ENCODE measurements around the gene DSC1.
"Not testable (repeated sequence)": the region's sequence is repeated elsewhere in the genome, so short reads cannot be mapped to it uniquely, and the experiment has no call there.

Gene DSC1

DNA sequence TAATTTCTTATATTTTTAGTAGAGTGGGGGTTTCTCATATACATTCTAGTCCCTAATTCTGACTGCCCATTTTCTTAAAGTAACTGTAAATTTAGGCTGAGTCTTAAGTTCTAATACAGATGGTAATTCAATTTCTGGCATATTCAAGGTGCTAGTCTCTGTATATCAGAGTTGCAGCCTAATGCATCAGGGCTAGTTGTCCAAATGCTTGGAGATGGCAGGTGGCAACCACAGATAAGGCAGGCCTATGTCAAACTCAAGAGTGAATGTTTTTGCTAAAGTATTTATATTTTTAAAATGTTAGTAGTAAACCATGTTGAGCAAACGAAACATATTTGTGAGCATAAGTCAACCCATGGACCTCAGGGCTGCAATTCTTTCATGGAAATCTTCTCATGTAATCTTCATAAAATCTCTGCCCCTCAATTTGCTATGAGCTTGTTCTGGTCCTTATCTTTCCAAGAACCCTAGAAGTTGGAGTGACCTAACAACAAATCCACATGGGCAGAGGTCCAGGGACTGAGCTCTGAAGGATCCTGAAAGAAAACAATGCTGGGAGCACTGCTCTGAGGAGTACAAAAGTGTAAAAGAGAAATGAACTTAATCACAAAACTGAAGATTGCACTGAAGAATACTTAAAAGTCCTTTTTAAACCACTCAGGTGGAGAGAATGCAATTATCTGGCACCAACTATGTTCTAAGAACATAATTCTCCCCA, 33.1 kb downstream of the DSC1 start:
- Histone ChIP-seq H3K4me1 (ENCODE audit: insufficient read depth, low read length, severe bottlenecking) (no peaks in the 10 kb centered on the region), H3K9ac (ENCODE audit: low read length) (no peak overlapping the region), H3K9me3 (ENCODE audit: low read length) (no peaks in the 10 kb centered on the region), H3F3A (ENCODE audit: insufficient read depth, low read length) (no peaks in the 10 kb centered on the region), H4K20me1 (ENCODE audit: insufficient read depth, low read length) (no peaks in the 10 kb centered on the region), H3K79me2 (ENCODE audit: insufficient read depth, low read length) (no peaks in the 10 kb centered on the region), H2AFZ (ENCODE audit: low read length) (no peak overlapping the region), H3K27me3 (ENCODE audit: insufficient read depth, low read length) (no peaks in the 10 kb centered on the region), H3K36me3 (ENCODE audit: insufficient read depth, low read length) (no peaks in the 10 kb centered on the region), H3K27ac (ENCODE audit: low read depth, low read length, poor library complexity, severe bottlenecking) (no peak overlapping the region), H3K4me3 (ENCODE audit: low read depth, low read length, poor library complexity, severe bottlenecking) (no peak overlapping the region), H3K4me2 (ENCODE audit: low read length) (no peak overlapping the region), H3K9me2 (ENCODE audit: low read depth, low read length) (no peaks in the 10 kb centered on the region)
- TF ChIP-seq, protein P1, sequence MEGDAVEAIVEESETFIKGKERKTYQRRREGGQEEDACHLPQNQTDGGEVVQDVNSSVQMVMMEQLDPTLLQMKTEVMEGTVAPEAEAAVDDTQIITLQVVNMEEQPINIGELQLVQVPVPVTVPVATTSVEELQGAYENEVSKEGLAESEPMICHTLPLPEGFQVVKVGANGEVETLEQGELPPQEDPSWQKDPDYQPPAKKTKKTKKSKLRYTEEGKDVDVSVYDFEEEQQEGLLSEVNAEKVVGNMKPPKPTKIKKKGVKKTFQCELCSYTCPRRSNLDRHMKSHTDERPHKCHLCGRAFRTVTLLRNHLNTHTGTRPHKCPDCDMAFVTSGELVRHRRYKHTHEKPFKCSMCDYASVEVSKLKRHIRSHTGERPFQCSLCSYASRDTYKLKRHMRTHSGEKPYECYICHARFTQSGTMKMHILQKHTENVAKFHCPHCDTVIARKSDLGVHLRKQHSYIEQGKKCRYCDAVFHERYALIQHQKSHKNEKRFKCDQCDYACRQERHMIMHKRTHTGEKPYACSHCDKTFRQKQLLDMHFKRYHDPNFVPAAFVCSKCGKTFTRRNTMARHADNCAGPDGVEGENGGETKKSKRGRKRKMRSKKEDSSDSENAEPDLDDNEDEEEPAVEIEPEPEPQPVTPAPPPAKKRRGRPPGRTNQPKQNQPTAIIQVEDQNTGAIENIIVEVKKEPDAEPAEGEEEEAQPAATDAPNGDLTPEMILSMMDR (IDR thresholded peaks at IDR 0.05; ENCODE audit: low read length), result no peak
- TF ChIP-seq EZH2 (IDR thresholded peaks at IDR 0.05; ENCODE audit: borderline replicate concordance, low read length), result no peak

DNA sequence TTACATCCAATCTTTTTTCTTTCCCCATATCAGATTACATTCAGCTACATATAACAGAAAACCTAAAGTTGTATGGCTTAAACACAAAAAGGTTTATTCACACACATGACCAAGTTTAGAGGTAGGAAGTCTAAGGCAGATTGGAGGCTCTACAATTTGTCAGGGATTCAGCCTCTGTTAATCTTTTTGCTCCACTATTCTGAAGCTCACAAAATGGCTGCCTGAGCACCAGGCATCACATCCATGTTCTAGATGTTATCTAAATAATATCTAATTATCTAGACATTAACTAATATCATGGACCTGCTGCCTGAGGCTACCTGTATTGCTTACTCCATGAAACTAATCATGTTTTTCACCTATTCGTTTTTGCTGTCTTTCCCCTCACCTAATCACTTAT, 36.8 kb downstream of the DSC1 start:
- Histone ChIP-seq H3K9me2 (ENCODE audit: low read depth, low read length) (no peaks in the 10 kb centered on the region), H3K4me1 (ENCODE audit: insufficient read depth, low read length, severe bottlenecking) (no peaks in the 10 kb centered on the region), H3K27ac (ENCODE audit: low read depth, low read length, poor library complexity, severe bottlenecking) (no peak overlapping the region), H2AFZ (ENCODE audit: low read length) (no peak overlapping the region), H3K27me3 (ENCODE audit: insufficient read depth, low read length) (no peaks in the 10 kb centered on the region), H3K9ac (ENCODE audit: low read length) (no peak overlapping the region), H3K9me3 (ENCODE audit: low read length) (no peaks in the 10 kb centered on the region), H3K4me3 (ENCODE audit: low read depth, low read length, poor library complexity, severe bottlenecking) (no peak overlapping the region), H4K20me1 (ENCODE audit: insufficient read depth, low read length) (no peaks in the 10 kb centered on the region), H3K4me2 (ENCODE audit: low read length) (no peak overlapping the region), H3K79me2 (ENCODE audit: insufficient read depth, low read length) (no peaks in the 10 kb centered on the region), H3F3A (ENCODE audit: insufficient read depth, low read length) (no peaks in the 10 kb centered on the region), H3K36me3 (ENCODE audit: insufficient read depth, low read length) (no peaks in the 10 kb centered on the region)
- no peak for TF ChIP-seq EZH2 (IDR thresholded peaks at IDR 0.05; ENCODE audit: borderline replicate concordance, low read length)
- TF ChIP-seq, protein P1 (IDR thresholded peaks at IDR 0.05; ENCODE audit: low read length), result no peak

DNA sequence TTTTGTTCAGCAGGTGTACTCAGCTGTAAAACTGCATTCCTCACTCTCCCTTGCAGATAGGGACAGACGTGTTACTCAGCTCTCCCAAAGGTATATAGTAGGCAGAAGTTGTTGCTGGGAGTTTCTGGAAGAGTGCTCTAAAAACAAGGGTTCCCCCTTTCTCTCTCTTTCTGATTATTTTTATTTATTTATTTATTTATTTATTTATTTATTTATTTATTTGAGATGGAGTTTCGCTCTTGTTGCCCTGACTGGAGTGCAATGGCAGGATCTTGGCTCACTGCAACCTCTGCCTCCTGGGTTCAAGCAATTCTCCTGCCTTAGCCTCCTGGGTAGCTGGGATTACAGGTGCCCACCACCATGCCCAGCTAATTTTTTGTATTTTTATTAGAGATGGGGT, 39.5 kb downstream of the DSC1 start:
- not testable (repeated sequence) for H3K9ac ChIP-seq (ENCODE audit: low read length)

DNA sequence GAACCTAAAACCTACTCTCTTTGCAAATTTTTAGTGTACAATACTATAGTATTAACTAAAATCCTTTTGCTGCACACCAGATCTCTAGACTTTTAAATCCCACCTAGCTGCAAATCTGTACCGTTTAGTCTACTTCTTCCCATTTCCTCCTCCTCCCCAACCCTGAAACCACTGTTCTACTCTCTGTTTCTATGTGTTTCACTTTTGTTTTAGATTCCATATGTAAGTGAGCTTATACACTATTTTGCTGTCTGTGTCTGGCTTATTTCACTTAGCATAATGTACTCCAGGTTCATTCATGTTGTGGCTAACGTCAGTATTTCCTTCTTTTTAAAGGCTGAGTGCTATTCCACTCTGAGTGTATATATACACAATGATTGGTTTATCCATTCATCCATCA, 42.1 kb downstream of the DSC1 start:
- no peaks in the 10 kb centered on the region for H3F3A ChIP-seq (ENCODE audit: insufficient read depth, low read length)
- H3K9me2 ChIP-seq (ENCODE audit: low read depth, low read length), result no peaks in the 10 kb centered on the region
- no peaks in the 10 kb centered on the region for H3K9me3 ChIP-seq (ENCODE audit: low read length)
- no peak overlapping the region for H3K27ac ChIP-seq (ENCODE audit: low read depth, low read length, poor library complexity, severe bottlenecking)
- no peak overlapping the region for H3K4me3 ChIP-seq (ENCODE audit: low read depth, low read length, poor library complexity, severe bottlenecking)
- TF ChIP-seq, protein P1 (IDR thresholded peaks at IDR 0.05; ENCODE audit: low read length), result no peak
- TF ChIP-seq EZH2 (IDR thresholded peaks at IDR 0.05; ENCODE audit: borderline replicate concordance, low read length), result no peak
- no peak overlapping the region for H3K4me2 ChIP-seq (ENCODE audit: low read length)
- H3K9ac ChIP-seq (ENCODE audit: low read length), result no peak overlapping the region
- no peak overlapping the region for H2AFZ ChIP-seq (ENCODE audit: low read length)
- no peaks in the 10 kb centered on the region for H4K20me1 ChIP-seq (ENCODE audit: insufficient read depth, low read length)
- no peaks in the 10 kb centered on the region for H3K36me3 ChIP-seq (ENCODE audit: insufficient read depth, low read length)
- no peaks in the 10 kb centered on the region for H3K27me3 ChIP-seq (ENCODE audit: insufficient read depth, low read length)
- no peaks in the 10 kb centered on the region for H3K79me2 ChIP-seq (ENCODE audit: insufficient read depth, low read length)
- H3K4me1 ChIP-seq (ENCODE audit: insufficient read depth, low read length, severe bottlenecking), result no peaks in the 10 kb centered on the region

More for the DNA sequence above, 39.5 kb downstream of the DSC1 start:
- not testable (repeated sequence) for H3K9me3 ChIP-seq (ENCODE audit: low read length); H3K4me3 ChIP-seq (ENCODE audit: low read depth, low read length, poor library complexity, severe bottlenecking); H3K79me2 ChIP-seq (ENCODE audit: insufficient read depth, low read length); H3K27me3 ChIP-seq (ENCODE audit: insufficient read depth, low read length); H3F3A ChIP-seq (ENCODE audit: insufficient read depth, low read length); H3K9me2 ChIP-seq (ENCODE audit: low read depth, low read length); H3K4me2 ChIP-seq (ENCODE audit: low read length); H2AFZ ChIP-seq (ENCODE audit: low read length); H3K4me1 ChIP-seq (ENCODE audit: insufficient read depth, low read length, severe bottlenecking); H4K20me1 ChIP-seq (ENCODE audit: insufficient read depth, low read length); H3K27ac ChIP-seq (ENCODE audit: low read depth, low read length, poor library complexity, severe bottlenecking); H3K36me3 ChIP-seq (ENCODE audit: insufficient read depth, low read length)
